Caco-2 (cell line): ENCODE data around the gene ENDOD1. TPM values are rescaled to one million over a fixed set of nuclear protein-coding genes. Genes with fewer than 3 reads are reported as not detected.
"Not testable (repeated sequence)": the region's sequence is repeated elsewhere in the genome, so short reads cannot be mapped to it uniquely, and the experiment has no call there.

Experiments
- BruUV-seq: library from RNA; stranded (reverse); fragments of 400-500 nt; replicated peaks from 2 replicates; lab custom pipeline; 2021; lab: Mats Ljungman, UMichigan
- CTCF ChIA-PET: fragments of 300-600 bp; sonication (Branson Sonifier 250); formaldehyde crosslinking; loops from one replicate; lab custom pipeline; 2022; ENCODE audit warnings: antibody characterized with exemption; lab: Charles Lee
- POLR2A ChIA-PET: fragments of 300-600 bp; sonication (Branson Sonifier 250); formaldehyde crosslinking; loops from one replicate; lab custom pipeline; 2022; ENCODE audit warnings: antibody characterized with exemption; lab: Charles Lee
- DNase-seq, 2 experiments: peaks; one replicate each; pipeline versions ENCODE4 v3.0.0 to v3.0.0-alpha.2; 2020 to 2022
- H3K27me3 ChIP-seq: replicated peaks from 2 replicates; pipeline ENCODE4 v1.6.0; 2011; ENCODE audit warnings: low read length; ENCODE audit not compliant: control insufficient read depth, insufficient read depth
- H3K36me3 ChIP-seq: 2 replicates; pipeline ENCODE4 v1.5.1; 2011; ENCODE audit warnings: low read length; ENCODE audit not compliant: control insufficient read depth, insufficient read depth
- H3K4me1 ChIP-seq: fragments of 250-450 bp; sonication (Bioruptor Pico); 2 replicates; pipeline ENCODE4 v1.5.1; 2020; ENCODE audit warnings: mild to moderate bottlenecking
- H3K4me3 ChIP-seq: 2 replicates; pipeline ENCODE4 v1.5.1; 2011; ENCODE audit warnings: low read depth, mild to moderate bottlenecking, control low read depth, low read length
- H3K9me3 ChIP-seq: fragments of 250-450 bp; sonication (Bioruptor Pico); 2 replicates; pipeline ENCODE4 v1.5.1; 2020; ENCODE audit warnings: mild to moderate bottlenecking, moderate library complexity
- H3K27ac Mint-ChIP-seq: one replicate; pipeline ENCODE4 v1.8.0; 2022; ENCODE audit warnings: mixed read lengths; ENCODE audit not compliant: unreplicated experiment
- H3K27me3 Mint-ChIP-seq: one replicate; pipeline ENCODE4 v1.8.0; 2022; ENCODE audit warnings: mixed read lengths; ENCODE audit not compliant: insufficient read depth, unreplicated experiment
- H3K36me3 Mint-ChIP-seq: one replicate; pipeline ENCODE4 v1.8.0; 2022; ENCODE audit warnings: mild to moderate bottlenecking, mixed read lengths; ENCODE audit not compliant: insufficient read depth, unreplicated experiment
- H3K4me1 Mint-ChIP-seq: one replicate; pipeline ENCODE4 v1.8.0; 2022; ENCODE audit warnings: low read depth, mixed read lengths; ENCODE audit not compliant: unreplicated experiment
- H3K4me3 Mint-ChIP-seq: one replicate; pipeline ENCODE4 v1.8.0; 2022; ENCODE audit warnings: mild to moderate bottlenecking, moderate library complexity, mixed read lengths; ENCODE audit not compliant: unreplicated experiment
- H3K9me3 Mint-ChIP-seq: one replicate; pipeline ENCODE4 v1.8.0; 2022; ENCODE audit warnings: mixed read lengths; ENCODE audit not compliant: unreplicated experiment
- intact Hi-C: fragments of 100-400 bp; cut with micrococcal nuclease; formaldehyde crosslinking; loops from one replicate; pipeline ENCODE4 v1.10.0; 2022; ENCODE audit not compliant: unreplicated experiment
- total RNA-seq: library from RNA; stranded (reverse); gene quantifications from 2 replicates; pipeline ENCODE4 v1.2.3, GENCODE V29; 2022
- TF ChIP-seq, protein P1 (sequence below), 2 experiments: fragments of 200-600 bp in 1 of 2; IDR thresholded peaks; 1 replicate in 1 of 2; 2 replicates in 1 of 2; pipeline versions ENCODE4 v1.5.1 to v1.8.0; 2011 to 2022; ENCODE audit warnings: antibody characterized with exemption in 1 of 2, control low read depth in 1 of 2, inconsistent platforms in 1 of 2, low read depth in 1 of 2, low read length in 1 of 2, mild to moderate bottlenecking in 1 of 2, moderate library complexity in 1 of 2; ENCODE audit not compliant: insufficient read depth in 1 of 2, severe bottlenecking in 1 of 2, unreplicated experiment in 1 of 2

Gene ENDOD1
- total RNA-seq, 1 experiment from 2014 or later = 22.7 TPM

DNA sequence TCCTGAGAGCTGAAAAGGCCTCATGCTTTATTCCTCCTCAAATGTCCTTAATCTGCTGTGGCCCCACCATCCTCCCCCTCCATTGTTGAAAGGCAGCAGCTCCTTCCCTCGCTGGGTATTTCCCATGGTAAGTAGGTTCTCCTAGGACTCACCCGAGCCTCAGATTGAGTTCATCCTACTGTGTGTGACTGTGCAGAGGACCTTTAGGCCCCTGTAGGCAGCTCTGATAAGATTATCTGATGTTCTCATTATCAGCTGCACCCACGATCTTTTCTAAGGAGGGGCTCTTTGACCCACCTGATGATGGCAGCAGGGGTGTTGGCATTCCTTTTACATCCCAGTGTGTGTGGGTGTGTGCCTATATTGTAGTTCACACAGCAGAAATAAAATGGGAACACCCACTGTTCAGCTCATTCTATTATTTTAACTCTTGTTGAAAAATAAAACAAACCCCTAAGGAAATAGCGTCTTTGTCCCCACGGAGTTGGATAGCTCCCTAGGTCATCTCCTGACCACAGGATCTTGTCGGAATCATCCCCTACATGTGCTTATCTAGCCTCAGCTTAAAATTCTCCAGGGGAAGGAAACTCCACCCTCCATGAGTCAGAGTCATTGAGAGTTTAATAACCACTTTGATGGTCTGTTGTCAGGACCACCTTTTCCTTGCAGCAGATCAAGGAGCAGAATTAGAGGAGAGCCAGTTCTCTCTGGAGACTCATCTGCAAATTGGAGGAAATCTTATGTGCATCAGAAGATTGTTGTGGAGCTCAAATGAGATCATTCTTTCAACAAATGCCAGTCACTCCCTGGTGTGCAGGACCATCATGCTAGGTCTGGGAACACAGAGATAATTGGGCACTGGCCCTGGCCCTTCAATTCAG lies 19.3 kb downstream of the ENDOD1 start:
- BruUV-seq = no TSS peak
- no peak for DNase-seq
- H3K4me3 Mint-ChIP-seq = no peak overlapping the region
- Histone ChIP-seq H3K9me3 (no peaks in the 10 kb centered on the region), H3K4me3 (no peak overlapping the region), H3K36me3 (no peaks in the 10 kb centered on the region; the same call in 1 of the 2 replicates), H3K27me3 (no peaks in the 10 kb centered on the region), H3K4me1 (peaks cover 28% of the 10 kb centered on the region)
- H3K4me1 Mint-ChIP-seq = peaks cover 18% of the 10 kb centered on the region
- no peaks in the 10 kb centered on the region for H3K9me3 Mint-ChIP-seq
- no peaks in the 10 kb centered on the region for H3K27me3 Mint-ChIP-seq
- H3K36me3 Mint-ChIP-seq = no peaks in the 10 kb centered on the region
- CTCF ChIA-PET = interaction anchor here (0.9 kb wide), 1 partner anchor 16 kb away, joined by 3 read pairs; no protein-coding TSS in a partner anchor
- TF ChIP-seq, protein P1, sequence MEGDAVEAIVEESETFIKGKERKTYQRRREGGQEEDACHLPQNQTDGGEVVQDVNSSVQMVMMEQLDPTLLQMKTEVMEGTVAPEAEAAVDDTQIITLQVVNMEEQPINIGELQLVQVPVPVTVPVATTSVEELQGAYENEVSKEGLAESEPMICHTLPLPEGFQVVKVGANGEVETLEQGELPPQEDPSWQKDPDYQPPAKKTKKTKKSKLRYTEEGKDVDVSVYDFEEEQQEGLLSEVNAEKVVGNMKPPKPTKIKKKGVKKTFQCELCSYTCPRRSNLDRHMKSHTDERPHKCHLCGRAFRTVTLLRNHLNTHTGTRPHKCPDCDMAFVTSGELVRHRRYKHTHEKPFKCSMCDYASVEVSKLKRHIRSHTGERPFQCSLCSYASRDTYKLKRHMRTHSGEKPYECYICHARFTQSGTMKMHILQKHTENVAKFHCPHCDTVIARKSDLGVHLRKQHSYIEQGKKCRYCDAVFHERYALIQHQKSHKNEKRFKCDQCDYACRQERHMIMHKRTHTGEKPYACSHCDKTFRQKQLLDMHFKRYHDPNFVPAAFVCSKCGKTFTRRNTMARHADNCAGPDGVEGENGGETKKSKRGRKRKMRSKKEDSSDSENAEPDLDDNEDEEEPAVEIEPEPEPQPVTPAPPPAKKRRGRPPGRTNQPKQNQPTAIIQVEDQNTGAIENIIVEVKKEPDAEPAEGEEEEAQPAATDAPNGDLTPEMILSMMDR (IDR thresholded peaks at IDR 0.05; ENCODE audit: insufficient read depth in 1 of 2, low read depth in 1 of 2, low read length in 1 of 2, severe bottlenecking in 1 of 2, unreplicated experiment in 1 of 2) = no peak
- intact Hi-C loops = no loop called here
- H3K27ac Mint-ChIP-seq = no peak overlapping the region
- POLR2A ChIA-PET = interaction anchor here (1.3 kb wide), 1 partner anchor 18 kb away, joined by 5 read pairs; no protein-coding TSS in a partner anchor

DNA sequence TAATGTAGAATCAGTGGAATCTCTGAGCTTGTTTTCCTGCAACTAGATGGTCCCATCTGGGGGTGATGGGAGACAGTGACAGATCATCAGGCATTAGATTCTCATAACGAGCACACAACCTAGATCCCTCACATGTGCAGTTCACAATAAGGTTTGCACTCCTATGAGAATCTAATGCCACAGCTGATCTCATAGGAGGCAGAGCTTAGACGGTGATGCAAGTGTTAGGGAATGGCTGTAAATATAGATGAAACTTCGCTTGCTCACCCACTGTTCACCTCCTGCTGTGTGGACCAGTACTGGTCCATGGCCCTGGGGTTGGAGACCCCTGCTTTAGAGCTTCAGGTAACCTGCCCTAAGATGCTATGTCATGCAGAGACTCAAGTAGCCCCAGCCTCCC lies 21.8 kb downstream of the ENDOD1 start:
- H3K36me3 Mint-ChIP-seq, intact Hi-C loops, H3K27me3 ChIP-seq, CTCF ChIA-PET, H3K27me3 Mint-ChIP-seq, POLR2A ChIA-PET, DNase-seq, H3K36me3 ChIP-seq, H3K4me3 Mint-ChIP-seq, H3K27ac Mint-ChIP-seq, BruUV-seq, H3K9me3 Mint-ChIP-seq, H3K9me3 ChIP-seq, H3K4me3 ChIP-seq: not testable (repeated sequence)
- H3K4me1 Mint-ChIP-seq = peaks cover 18% of the 10 kb centered on the region
- H3K4me1 ChIP-seq = peaks cover 28% of the 10 kb centered on the region

DNA sequence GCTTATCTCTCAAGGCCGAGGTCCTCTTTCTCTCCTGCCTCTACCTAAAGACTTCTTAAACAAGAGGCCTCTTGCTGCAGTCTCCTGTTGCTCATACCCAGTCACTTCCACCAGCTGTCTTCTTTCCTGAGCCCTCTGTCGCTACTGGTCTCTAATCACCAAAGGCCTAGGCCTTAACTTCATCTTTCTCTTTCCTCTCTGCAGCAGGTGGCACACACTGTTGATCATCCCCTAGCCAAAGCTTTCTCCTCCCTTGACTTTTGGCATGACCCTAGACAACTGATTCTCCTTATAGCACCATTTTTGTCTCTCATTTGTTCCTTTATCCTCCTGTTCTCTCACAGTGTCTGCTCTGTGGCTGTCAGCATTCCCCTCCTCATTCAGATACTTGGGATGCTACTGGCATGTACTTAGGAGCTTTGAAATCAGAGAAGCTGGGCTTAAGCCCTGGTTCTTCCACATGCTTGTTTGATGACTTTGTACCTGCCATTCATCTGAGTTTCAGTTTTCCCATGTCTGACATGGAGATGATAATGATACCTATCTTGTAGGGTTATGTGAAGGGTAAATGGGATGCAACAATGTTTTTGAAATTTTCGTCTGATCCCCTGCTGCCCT lies 22.4 kb downstream of the ENDOD1 start:
- TF ChIP-seq, protein P1 (IDR thresholded peaks at IDR 0.05; ENCODE audit: insufficient read depth in 1 of 2, low read depth in 1 of 2, low read length in 1 of 2, severe bottlenecking in 1 of 2, unreplicated experiment in 1 of 2) = no peak
- no peak overlapping the region for H3K4me3 Mint-ChIP-seq
- H3K36me3 Mint-ChIP-seq = no peaks in the 10 kb centered on the region
- BruUV-seq = no TSS peak
- no peaks in the 10 kb centered on the region; the same call in 1 of the 2 replicates for H3K36me3 ChIP-seq
- H3K27me3 Mint-ChIP-seq = no peaks in the 10 kb centered on the region
- peaks cover 28% of the 10 kb centered on the region for H3K4me1 ChIP-seq
- H3K4me3 ChIP-seq = no peak overlapping the region
- H3K9me3 ChIP-seq = no peaks in the 10 kb centered on the region
- H3K27me3 ChIP-seq = no peaks in the 10 kb centered on the region
- no peaks in the 10 kb centered on the region for H3K9me3 Mint-ChIP-seq
- ChIA-PET POLR2A (no interaction called here), CTCF (interaction anchor here (0.9 kb wide), 1 partner anchor 22 kb away, joined by 3 read pairs; no protein-coding TSS in a partner anchor)
- intact Hi-C loops = no loop called here
- peak overlapping the region; percentile 4 for H3K27ac Mint-ChIP-seq
- peaks cover 18% of the 10 kb centered on the region for H3K4me1 Mint-ChIP-seq
- no peak for DNase-seq
